Measurements from ENCODE around the gene MEF2A. TPM values are rescaled to one million over a fixed set of nuclear protein-coding genes. Genes with fewer than 3 reads are reported as not detected.
A peak's percentile ranks its signal among the peaks of the same experiment; 100 is the strongest.

Gene MEF2A
- total RNA-seq, 4 donors from 2014 or later = 55.3 to 155 (median 105) TPM

- 70 to 72% methylated on average over 4 of the region's 4 CpGs for WGBS, 2 donors
- peak overlapping the region in 1 of 3 donors; percentile 47 for H3K27ac ChIP-seq
- H3K9me3 ChIP-seq = no peaks in the 10 kb centered on the region
- intact Hi-C loops (cut with DNase I) = no loop called here
- H3K36me3 ChIP-seq = no peaks in the 10 kb centered on the region
- DNase-seq = peak; percentile 17 to 21
- H3K4me3 ChIP-seq (replicated peaks in 1 of 3) = no peak overlapping the region
- peaks cover 0 to 9% of the 10 kb centered on the region in 2 donors for H3K4me1 ChIP-seq
- TF ChIP-seq POLR2A (IDR thresholded peaks at IDR 0.05) = no peak
- no peak for TF ChIP-seq CTCF (IDR thresholded peaks at IDR 0.05)
- no peaks in the 10 kb centered on the region for H3K27me3 ChIP-seq
Measured at GRCh38 chr15:99536422-99537040, 29.3 kb upstream of the MEF2A start.

GRCh38 chr15:99537344-99537743, 28.4 kb upstream of the MEF2A start:
- Histone ChIP-seq H3K36me3 (no peaks in the 10 kb centered on the region), H3K4me3 (replicated peaks in 1 of 3) (no peak overlapping the region), H3K4me1 (peaks cover 0 to 9% of the 10 kb centered on the region in 2 donors), H3K9me3 (no peaks in the 10 kb centered on the region), H3K27me3 (no peaks in the 10 kb centered on the region), H3K27ac (peak overlapping the region in 1 of 3 donors; percentile 47)
- DNase-seq = no peak
- TF ChIP-seq POLR2A (IDR thresholded peaks at IDR 0.05) = no peak
- no peak for TF ChIP-seq CTCF (IDR thresholded peaks at IDR 0.05)
- intact Hi-C loops (cut with DNase I) = no loop called here
- WGBS, 2 donors = 54 to 85% methylated on average over 4 of the region's 4 CpGs

- peaks cover 0 to 9% of the 10 kb centered on the region in 2 donors for H3K4me1 ChIP-seq
- intact Hi-C loops (cut with DNase I) = no loop called here
- no peaks in the 10 kb centered on the region for H3K27me3 ChIP-seq
- no peaks in the 10 kb centered on the region for H3K36me3 ChIP-seq
- H3K27ac ChIP-seq = no peak overlapping the region
- H3K9me3 ChIP-seq = no peaks in the 10 kb centered on the region
- WGBS, 2 donors = 76 to 90% methylated on average over 1 of the region's 1 CpG
- no peak for DNase-seq
- no peak overlapping the region for H3K4me3 ChIP-seq (replicated peaks in 1 of 3)
- TF ChIP-seq CTCF (IDR thresholded peaks at IDR 0.05) = no peak
- no peak for TF ChIP-seq POLR2A (IDR thresholded peaks at IDR 0.05)
Measured at GRCh38 chr15:99538261-99538660, 27.5 kb upstream of the MEF2A start.

- Histone ChIP-seq H3K27ac (no peak overlapping the region), H3K27me3 (no peaks in the 10 kb centered on the region), H3K4me3 (replicated peaks in 1 of 3) (no peak overlapping the region), H3K36me3 (no peaks in the 10 kb centered on the region), H3K4me1 (no peaks in the 10 kb centered on the region), H3K9me3 (no peaks in the 10 kb centered on the region)
- DNase-seq = no peak
- TF ChIP-seq CTCF (IDR thresholded peaks at IDR 0.05) = no peak
- no peak for TF ChIP-seq POLR2A (IDR thresholded peaks at IDR 0.05)
- intact Hi-C loops (cut with DNase I) = no loop called here
Measured at GRCh38 chr15:99542828-99543227, 23.0 kb upstream of the MEF2A start.

- no peak for TF ChIP-seq CTCF (IDR thresholded peaks at IDR 0.05)
- no peak for TF ChIP-seq POLR2A (IDR thresholded peaks at IDR 0.05)
- DNase-seq = no peak
- Histone ChIP-seq H3K36me3 (no peaks in the 10 kb centered on the region), H3K27ac (no peak overlapping the region), H3K4me3 (replicated peaks in 1 of 3) (no peak overlapping the region), H3K27me3 (no peaks in the 10 kb centered on the region), H3K9me3 (no peaks in the 10 kb centered on the region), H3K4me1 (no peaks in the 10 kb centered on the region)
- intact Hi-C loops (cut with DNase I) = no loop called here
Measured at GRCh38 chr15:99545605-99546004, 20.2 kb upstream of the MEF2A start.

Data from thyroid gland (tissue), 4 donors.